Measurements from ENCODE around the gene PRKCH. TPM values are rescaled to one million over a fixed set of nuclear protein-coding genes. Genes with fewer than 3 reads are reported as not detected.

PRKCH gene
- total RNA-seq, 1 experiment from 2014 or later = 2.7 TPM

DNA sequence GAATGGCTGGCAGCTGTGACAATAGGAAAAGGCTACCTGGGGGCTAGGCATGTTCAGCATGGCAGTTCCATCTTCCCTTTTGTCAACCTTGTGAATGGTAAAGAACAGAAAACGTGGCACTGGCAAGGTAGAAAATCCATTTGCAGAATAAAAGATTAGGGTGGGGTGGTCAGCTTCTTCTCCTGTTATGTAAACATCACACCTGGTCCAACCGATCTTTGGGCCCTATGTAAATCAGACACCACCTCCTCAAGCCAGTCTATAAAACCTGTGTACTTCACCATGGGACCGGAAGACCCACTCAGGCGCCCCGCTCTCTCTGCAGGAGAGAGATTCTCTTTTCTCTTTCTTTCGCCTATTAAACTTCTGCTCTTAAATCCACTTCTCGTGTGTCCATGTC lies 20.6 kb upstream of the PRKCH start:
- Histone ChIP-seq H3K9me3 (ENCODE audit: control insufficient read depth, insufficient read depth, low read depth, low read length) (no peaks in the 10 kb centered on the region), H3K4me1 (ENCODE audit: control insufficient read depth, insufficient read depth, low read length) (no peaks in the 10 kb centered on the region), H3K36me3 (ENCODE audit: control insufficient read depth, insufficient read depth, low read length) (no peaks in the 10 kb centered on the region), H3K27me3 (ENCODE audit: control insufficient read depth, insufficient read depth, low read length) (no peaks in the 10 kb centered on the region), H3K27ac (ENCODE audit: low read length) (no peak overlapping the region), H3K4me3 (ENCODE audit: low read depth in 2 of 2, low read length in 2 of 2) (no peak overlapping the region)
- intact Hi-C loops (cut with micrococcal nuclease; ENCODE audit: unreplicated experiment) (no loop called here), in situ Hi-C loops (cut with HindIII; ENCODE audit: low pct_unique_long_range_greater_than_20kb, low sequenced_read_pairs) (no loop called here)
- TF ChIP-seq POLR2AphosphoS5 (IDR thresholded peaks at IDR 0.05; ENCODE audit: low read depth, low read length) (no peak), TCF7L2 (IDR thresholded peaks at IDR 0.05; ENCODE audit: low read depth, low read length) (no peak), SIN3A (IDR thresholded peaks at IDR 0.05; ENCODE audit: borderline replicate concordance, insufficient read depth, low read depth, low read length) (no peak), CTCF (IDR thresholded peaks at IDR 0.05) (no peak)
- TF ChIP-seq, protein P1, sequence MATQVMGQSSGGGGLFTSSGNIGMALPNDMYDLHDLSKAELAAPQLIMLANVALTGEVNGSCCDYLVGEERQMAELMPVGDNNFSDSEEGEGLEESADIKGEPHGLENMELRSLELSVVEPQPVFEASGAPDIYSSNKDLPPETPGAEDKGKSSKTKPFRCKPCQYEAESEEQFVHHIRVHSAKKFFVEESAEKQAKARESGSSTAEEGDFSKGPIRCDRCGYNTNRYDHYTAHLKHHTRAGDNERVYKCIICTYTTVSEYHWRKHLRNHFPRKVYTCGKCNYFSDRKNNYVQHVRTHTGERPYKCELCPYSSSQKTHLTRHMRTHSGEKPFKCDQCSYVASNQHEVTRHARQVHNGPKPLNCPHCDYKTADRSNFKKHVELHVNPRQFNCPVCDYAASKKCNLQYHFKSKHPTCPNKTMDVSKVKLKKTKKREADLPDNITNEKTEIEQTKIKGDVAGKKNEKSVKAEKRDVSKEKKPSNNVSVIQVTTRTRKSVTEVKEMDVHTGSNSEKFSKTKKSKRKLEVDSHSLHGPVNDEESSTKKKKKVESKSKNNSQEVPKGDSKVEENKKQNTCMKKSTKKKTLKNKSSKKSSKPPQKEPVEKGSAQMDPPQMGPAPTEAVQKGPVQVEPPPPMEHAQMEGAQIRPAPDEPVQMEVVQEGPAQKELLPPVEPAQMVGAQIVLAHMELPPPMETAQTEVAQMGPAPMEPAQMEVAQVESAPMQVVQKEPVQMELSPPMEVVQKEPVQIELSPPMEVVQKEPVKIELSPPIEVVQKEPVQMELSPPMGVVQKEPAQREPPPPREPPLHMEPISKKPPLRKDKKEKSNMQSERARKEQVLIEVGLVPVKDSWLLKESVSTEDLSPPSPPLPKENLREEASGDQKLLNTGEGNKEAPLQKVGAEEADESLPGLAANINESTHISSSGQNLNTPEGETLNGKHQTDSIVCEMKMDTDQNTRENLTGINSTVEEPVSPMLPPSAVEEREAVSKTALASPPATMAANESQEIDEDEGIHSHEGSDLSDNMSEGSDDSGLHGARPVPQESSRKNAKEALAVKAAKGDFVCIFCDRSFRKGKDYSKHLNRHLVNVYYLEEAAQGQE (IDR thresholded peaks at IDR 0.05; ENCODE audit: insufficient read depth in 1 of 2, low read depth in 2 of 2, low read length in 1 of 2) = no peak
- BruUV-seq (replicated peaks) = no TSS peak
- CTCF ChIA-PET = no interaction called here
- no peak for DNase-seq (ENCODE audit: low read depth, low spot score)
- ATAC-seq = no peak
- POLR2A ChIA-PET = no interaction called here

DNA sequence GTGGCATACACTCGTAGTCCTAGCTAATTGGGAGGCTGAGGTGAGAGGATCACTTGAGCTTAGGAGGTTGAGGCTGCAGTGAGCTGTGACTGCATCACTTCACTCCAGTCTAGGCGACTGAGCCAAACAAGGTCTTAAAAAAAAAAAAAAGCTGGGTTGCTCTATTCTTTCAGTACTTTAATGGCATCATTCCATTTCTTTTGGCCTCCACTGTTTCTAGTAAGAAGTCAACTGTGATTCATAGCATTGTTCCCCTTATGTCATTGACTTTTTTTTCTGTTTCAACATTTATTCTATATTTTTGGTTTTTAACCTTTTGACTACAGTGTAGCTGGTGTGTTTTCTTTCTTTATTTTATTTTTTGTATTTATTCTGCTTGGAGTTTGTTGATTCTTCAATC lies 16.7 kb upstream of the PRKCH start:
- POLR2A ChIA-PET = interaction anchor here (0.7 kb wide), 1 partner anchor 728 kb away, joined by 4 read pairs; no protein-coding TSS in a partner anchor
- no peaks in the 10 kb centered on the region for H3K36me3 ChIP-seq (ENCODE audit: control insufficient read depth, insufficient read depth, low read length)
- TF ChIP-seq, protein P1 (IDR thresholded peaks at IDR 0.05; ENCODE audit: insufficient read depth in 1 of 2, low read depth in 2 of 2, low read length in 1 of 2) = no peak
- TF ChIP-seq TCF7L2 (IDR thresholded peaks at IDR 0.05; ENCODE audit: low read depth, low read length) (no peak), SIN3A (IDR thresholded peaks at IDR 0.05; ENCODE audit: borderline replicate concordance, insufficient read depth, low read depth, low read length) (no peak), CTCF (IDR thresholded peaks at IDR 0.05) (no peak), POLR2AphosphoS5 (IDR thresholded peaks at IDR 0.05; ENCODE audit: low read depth, low read length) (no peak)
- in situ Hi-C loops (cut with HindIII; ENCODE audit: low pct_unique_long_range_greater_than_20kb, low sequenced_read_pairs) (no loop called here), intact Hi-C loops (cut with micrococcal nuclease; ENCODE audit: unreplicated experiment) (no loop called here)
- H3K4me1 ChIP-seq (ENCODE audit: control insufficient read depth, insufficient read depth, low read length) = no peaks in the 10 kb centered on the region
- no peaks in the 10 kb centered on the region for H3K9me3 ChIP-seq (ENCODE audit: control insufficient read depth, insufficient read depth, low read depth, low read length)
- CTCF ChIA-PET = interaction anchor here (0.6 kb wide), 2 partner anchors 12 to 19 kb away, joined by 4 to 5 read pairs; no protein-coding TSS in a partner anchor
- no TSS peak for BruUV-seq (replicated peaks)
- H3K27ac ChIP-seq (ENCODE audit: low read length) = no peak overlapping the region
- H3K27me3 ChIP-seq (ENCODE audit: control insufficient read depth, insufficient read depth, low read length) = no peaks in the 10 kb centered on the region
- DNase-seq (ENCODE audit: low read depth, low spot score) (no peak), ATAC-seq (no peak)
- no peak overlapping the region for H3K4me3 ChIP-seq (ENCODE audit: low read depth in 2 of 2, low read length in 2 of 2)

Measured in Panc1 (cell line).